NCI-H1436 treated with DMSO at 0.1 percent for 48 hours (cell line): Measurements from ENCODE around the gene PLEKHB2.
"Not testable (repeated sequence)": the region's sequence is repeated elsewhere in the genome, so short reads cannot be mapped to it uniquely, and the experiment has no call there.

Experiments used
- DNase-seq: peaks from one replicate; lab custom pipeline; 2025; lab: John Stamatoyannopoulos, UW

PLEKHB2 gene

DNA sequence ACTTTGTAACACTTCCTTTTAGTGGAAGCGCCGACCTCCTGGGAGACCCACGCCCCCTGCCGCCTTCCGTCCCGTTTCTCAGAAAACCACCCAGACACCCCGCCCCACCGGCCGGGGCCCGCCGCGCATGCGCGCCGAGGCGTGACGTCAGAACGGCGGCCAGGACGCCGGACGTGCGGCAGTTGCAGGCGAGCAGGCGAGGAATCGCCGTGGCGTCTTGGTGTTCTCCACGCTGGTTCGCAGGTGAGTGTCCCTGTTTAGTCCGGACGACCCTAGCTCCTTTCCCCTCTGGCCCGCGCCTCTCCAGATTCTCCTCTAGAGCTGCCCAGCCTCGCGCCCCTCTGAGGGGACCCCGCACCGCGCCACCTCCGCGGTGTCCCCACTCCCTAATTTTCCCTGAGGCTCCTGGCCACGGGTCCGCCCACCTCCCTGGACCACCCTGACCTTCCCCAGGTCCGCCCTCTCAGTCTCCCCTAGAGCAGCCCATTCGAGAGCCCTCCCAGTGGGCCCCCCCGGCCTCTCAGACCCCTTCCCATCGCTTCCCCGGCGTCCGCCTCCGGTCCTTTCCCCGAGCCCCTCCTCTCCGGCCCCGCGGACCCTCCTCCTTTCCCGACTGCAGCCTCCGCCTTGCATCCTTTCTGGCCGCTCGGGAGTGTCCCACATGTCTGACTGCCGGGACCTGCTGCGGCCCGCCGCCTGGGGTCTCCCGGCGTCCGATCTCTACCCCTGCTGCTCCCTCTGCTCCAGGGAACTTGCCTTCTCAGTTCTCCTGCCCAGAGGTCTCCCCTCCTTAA, at the start of gene PLEKHB2:
Gene PLEKHB2, plus strand, starts transcription at position 181 of the 794 bp plus-strand sequence. CDS start 15,606 bp downstream, outside the sequence.
- DNase-seq: no peak

DNA sequence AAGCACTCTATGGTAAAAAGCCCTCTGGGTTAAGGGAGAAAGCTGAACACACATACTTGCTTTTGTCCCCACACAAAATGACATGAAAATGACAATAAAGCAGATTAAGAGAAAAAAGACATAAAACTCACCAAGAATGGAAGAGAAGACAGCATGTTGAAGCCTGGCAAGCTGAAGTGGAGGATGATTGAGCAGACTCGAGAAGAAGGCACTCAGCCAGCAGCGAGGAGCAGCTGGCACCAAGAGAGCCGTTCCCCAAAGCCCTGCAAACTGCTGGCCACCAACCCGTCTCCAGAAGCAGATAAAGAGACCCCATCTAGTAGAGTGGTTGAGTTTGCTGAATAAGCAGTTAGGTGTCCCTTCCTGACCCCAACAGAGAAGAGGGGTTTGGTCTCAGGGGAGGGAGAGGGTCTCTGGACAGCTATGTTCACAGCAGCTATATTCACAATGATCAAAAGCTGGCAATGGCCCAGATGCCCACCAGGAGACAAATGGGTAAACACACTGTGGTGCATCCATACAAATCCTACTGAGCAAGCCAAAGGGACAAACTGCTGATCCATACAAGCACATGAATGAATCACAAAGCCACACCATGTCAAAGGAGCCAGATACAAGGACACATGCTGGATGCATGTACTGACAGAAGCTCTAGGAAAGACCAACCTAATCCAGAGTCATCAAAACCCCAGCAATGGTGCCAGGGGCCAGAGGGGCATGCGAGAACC, 48.8 kb upstream of the PLEKHB2 start:
- DNase-seq: no peak

DNA sequence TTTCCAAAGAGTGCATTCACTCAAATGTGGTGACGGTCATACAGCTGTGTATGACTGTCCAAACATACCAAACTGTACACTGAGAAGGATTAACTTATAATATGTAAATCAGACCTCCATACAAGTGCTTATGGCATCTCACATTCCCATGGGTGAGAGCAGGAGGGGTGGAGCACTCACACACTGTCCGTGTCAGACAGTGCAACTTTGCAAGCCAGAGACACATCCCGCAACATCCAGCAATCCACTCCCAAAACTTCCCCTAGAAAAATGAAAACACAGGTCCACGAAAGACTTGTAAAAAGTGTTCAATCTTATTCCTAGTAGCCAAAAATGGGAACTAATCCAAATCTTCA, 48.2 kb upstream of the PLEKHB2 start:
- DNase-seq: no peak

GRCh38 chr2:131058214-131058843, 46.8 kb upstream of the PLEKHB2 start:
- DNase-seq: no peak

DNA sequence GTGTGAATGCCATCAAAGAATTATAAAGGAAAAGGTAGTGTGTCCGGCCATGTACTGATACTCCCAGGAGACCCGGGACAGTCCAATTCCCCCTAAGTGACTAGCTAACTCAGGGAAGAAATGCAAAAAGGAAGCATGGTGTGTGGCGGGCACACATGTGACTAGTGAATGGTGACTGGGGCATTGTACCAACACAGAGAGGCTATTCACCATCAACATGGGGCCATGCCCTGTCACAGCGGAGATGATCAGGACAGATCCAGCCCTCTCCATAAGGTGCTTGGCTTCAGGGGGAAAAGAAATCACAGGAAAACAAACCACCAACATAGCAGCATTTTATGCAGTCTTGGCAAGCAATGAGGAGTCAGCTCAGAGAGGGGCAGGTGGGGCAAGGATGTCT, 46.2 kb upstream of the PLEKHB2 start:
- no peak for DNase-seq

- no peak for DNase-seq
These were observed 41.4 kb upstream of the PLEKHB2 start for GRCh38 chr2:131063501-131064283.

DNA sequence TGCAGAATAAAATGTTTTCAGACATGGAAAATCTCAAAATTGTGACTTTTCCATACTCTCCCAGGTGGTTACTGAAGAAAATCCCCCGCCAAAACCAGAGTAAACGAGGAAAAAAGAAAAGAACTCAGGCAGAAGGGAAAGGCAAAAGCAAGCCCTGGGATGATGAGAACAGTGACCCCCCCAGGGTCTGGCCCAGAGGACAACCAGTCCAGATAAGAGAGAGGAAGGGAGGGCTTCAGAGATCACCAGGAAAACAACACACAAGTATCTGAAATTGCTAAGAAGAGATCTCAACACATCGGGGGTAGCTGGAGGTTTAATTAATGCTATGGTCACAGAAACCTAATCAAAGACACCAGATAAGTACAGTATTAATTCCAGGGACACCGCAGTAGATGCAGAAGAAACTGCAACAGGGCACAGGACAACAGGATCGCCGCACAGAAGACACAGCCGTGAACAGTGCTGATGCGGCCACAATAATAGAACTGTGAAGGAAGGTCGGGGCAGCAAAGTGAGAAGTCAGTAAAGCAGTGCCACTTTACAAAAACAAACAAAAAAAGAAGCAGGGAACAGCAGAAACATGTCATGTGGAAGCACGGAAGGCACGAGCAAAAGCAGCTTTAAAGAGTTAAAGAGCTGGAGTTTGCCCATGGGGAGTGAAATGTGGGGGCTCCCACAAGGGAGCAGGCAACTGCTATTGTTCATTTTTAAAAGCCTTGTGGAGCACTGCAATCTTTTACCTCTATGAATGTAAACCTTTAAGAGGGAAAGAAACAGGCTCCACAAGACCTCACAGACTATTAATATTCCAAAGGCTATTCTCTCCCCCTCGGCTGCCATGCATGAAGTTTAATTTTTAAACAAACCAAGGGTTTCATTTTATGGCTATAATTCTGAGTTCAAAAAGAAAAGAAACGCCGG, 40.3 kb upstream of the PLEKHB2 start:
- no peak for DNase-seq

DNA sequence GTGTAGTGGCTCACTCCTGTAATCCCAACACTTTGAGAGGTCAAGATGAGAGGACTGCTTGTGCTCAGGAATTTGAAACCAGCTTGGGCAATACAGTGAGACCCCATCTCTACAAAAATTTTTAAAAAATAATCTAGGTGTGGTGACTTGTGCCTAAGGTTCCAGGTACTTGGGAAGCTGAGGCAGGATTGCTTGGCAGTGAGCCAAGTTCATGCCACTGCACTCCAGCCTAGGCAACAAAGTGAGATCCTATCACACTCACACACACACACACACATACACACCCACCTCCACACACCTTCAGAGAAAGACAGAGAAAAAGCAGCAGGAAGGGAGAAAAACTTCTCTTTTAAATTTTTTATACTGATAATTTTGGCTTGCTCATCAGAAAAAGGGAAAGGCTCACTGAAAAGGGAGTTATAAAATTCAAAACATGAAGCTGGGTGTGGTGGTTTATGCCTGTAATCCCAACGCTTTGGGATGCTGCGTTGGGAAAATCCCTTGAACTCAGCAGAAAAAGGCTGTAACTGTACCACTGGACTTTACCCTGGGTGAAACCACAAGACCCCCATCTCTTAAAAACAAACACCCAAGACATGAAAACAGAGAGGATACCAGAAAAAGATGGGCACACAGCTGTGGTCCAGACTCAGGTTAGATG, 37.5 kb upstream of the PLEKHB2 start:
- no peak for DNase-seq

- not testable (repeated sequence) for DNase-seq
These were observed 37.0 kb upstream of the PLEKHB2 start for GRCh38 chr2:131068172-131068571.

- DNase-seq: not testable (repeated sequence)
These were observed 29.6 kb upstream of the PLEKHB2 start for GRCh38 chr2:131075578-131075977.

DNA sequence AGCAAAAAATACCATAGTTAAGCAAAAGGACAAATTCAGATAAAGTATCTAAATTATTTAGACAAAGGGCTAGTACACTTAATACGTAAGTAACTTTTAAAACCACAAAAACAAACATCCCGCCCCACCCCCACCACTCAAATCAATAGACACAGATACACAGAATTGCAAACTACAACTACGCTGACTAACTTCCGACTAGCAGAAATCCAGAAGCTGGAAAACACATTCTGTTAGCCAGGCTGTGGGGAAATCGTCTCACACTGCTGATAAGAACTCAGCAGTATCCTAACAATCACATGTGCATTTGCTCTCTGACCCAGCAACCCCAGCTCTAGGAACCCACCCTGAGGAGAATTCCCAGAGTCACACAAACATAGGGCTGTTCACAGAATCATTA, 28.4 kb upstream of the PLEKHB2 start:
- DNase-seq: no peak

GRCh38 chr2:131077182-131077846, 27.8 kb upstream of the PLEKHB2 start:
- no peak for DNase-seq

DNA sequence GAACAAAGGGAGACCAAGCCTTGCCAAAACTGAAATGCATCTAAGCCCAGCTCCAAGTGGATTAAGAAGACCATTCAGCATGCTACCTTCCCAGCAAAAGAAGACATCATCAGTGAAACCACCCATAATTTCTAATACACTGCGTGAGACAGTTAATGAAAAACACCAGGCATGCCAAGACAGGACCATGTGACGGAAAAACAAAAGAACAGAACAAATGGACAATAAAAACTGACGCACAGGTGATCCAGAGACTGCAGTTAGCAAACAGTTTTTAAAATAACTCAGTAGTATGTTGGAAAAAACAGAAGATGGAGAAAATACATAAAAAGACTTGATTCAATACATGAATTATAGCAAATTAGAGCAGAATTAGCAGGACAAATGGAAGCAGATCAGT, 27.2 kb upstream of the PLEKHB2 start:
- DNase-seq: no peak

DNA sequence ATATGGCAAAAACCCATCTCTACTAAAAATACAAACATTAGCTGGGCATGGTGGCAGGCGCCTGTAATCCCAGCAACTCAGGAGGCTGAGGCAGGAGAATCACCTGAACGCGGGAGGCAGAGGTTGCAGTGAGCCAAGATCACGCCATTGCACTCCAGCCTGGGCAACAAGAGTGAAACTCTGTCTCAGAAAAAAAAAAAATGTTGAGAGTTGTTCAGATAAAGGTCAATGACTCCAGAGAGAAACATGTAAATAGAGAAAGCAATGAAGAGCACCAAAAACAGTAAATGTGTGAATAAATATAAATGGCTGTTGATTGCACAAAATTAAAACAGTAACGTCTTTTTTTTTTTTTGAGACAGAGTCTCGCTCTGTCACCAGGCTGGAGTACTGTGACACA, 25.2 kb upstream of the PLEKHB2 start:
- not testable (repeated sequence) for DNase-seq

DNA sequence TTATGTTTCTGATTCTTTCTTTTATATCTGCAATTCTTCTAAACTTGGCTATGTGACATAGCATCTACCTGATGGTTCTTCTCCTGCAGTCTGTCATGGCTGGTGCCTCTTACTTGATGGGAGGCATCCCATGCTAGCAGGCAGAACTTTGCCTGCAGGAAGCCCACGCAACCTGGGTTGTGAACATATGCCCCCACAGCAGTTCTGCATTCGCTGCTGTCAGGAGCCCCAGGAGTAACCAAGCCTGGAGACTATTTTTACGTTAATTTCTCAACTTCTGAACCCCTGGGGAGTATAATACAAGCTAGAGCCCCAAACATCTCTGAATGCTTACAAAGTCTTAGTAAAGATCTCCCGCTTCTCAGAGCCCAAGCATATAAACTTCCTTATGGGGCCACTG, 23.9 kb upstream of the PLEKHB2 start:
- DNase-seq: no peak

DNA sequence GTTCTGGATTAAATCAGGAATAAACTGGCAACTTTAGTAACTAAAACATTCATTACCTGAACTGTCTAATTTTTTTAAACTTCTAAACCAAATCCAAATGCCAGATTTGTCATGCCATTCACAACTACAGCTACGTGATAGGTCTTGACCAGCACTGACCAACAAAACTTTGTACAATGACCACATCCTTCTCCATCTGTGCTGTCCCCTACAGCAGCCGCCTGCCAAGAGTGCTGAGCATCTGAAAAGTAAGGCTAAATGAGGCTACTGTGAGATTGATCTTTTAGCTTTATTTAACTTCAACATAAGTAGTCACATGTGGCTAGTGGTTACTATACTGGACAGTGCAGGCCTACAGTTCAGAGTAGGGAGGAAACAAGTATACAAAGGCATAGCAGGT, 19.5 kb upstream of the PLEKHB2 start:
- no peak for DNase-seq

DNA sequence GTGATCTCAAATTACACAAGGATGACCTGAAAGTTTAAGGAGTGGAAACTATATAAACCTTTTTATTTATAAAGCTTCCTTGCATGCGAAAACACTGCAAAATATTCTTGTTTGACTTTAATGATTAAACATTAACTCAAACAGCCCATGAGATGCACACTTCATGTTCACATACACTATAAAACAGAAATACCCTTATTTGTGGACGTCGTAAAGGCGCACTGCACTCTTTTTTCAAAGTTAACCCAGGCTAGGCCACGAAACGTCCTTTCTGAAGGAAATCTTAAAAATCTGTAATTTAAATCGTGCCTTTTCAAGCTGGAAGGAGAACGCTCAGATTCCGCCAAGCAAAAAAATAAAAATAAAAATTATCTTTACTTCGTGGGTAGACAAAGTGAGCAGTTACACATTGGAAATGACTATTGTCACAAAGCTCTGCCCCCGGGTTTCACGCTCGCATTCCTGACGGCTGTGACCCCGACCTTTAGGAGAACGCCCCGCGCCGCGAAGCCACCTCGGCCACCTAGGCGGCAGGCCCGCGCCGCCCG, 12.6 kb upstream of the PLEKHB2 start:
- DNase-seq: no peak

GRCh38 chr2:131093006-131093695, 12.0 kb upstream of the PLEKHB2 start, which contains the start of gene FAM168B:
TSS of gene FAM168B (minus strand) at chr2:131093460. CDS start at chr2:131082646, 10,814 bp downstream.
- DNase-seq: peak; percentile 5
